Endometrial microvascular endothelial cells (primary cell): ENCODE measurements around the gene QSOX1. TPM values are rescaled to one million over a fixed set of nuclear protein-coding genes. Genes with fewer than 3 reads are reported as not detected.

Source experiments
- in situ Hi-C: cut with HindIII; loops from 2 replicates; pipeline ENCODE4 v1.10.0; 2017; ENCODE audit warnings: low sequenced_read_pairs, low pct_unique_long_range_greater_than_20kb; ENCODE audit errors: inconsistent ontology term
- total RNA-seq: library from RNA; depleted of rRNA; stranded (reverse); fragments of >200 nt; gene quantifications from one replicate; pipeline ENCODE4 v1.2.3, GENCODE V29; 2015; ENCODE audit errors: inconsistent ontology term

QSOX1 gene
- total RNA-seq, 1 donor from 2014 or later, result 518 TPM

DNA sequence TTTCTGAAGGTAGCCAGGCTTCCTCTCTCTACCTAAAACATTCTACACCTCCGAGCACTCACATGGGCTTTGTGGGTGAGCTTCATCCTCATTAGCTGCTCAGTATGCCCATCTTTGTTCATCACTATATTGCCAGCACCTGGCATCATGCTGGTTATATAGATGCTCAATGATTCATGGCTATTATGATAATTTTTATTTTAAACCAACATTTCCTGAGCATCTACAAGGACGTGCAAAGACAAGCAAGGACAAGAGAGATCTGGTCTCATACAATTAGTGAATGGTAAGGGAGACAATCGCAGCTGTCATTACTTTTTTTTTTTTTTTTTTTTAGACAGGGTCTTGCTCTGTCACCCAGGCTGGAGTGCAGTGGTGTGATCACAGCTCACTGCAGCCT, 11.3 kb upstream of the QSOX1 start:
- in situ Hi-C loops, result no loop called here

DNA sequence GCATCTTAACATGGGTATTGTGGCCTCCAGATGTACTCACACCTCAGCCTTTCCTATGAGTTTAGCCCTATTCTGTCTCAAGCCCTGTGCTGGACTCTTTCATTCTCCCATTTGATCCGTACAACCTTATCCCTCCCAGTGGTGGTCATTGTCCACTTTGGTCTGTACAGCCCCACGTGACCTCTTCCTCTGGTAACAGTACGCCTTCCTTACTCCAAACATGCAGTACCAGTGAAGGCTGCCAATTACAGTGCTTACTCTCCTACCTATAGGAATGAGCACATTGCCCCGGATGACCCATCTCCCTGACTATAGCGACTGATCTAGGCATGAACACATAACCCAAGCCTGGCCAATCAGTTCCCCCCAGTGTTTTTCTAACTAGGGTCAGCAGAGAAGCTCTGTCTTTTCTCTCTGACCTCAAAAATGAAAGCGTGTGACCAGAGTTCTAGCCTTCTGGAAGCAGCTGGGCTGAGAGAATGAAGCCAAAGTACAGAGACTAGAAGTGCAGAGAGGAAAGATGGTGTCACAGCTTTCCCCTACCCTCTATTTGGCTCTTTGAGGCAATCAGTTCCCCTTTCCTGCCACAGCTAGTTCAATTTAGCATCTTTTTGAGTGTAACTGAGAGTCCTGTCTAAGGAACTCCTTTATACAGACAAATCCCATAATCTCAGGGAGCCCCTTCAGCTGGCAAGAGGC, 9.9 kb upstream of the QSOX1 start:
- in situ Hi-C loops, result no loop called here

DNA sequence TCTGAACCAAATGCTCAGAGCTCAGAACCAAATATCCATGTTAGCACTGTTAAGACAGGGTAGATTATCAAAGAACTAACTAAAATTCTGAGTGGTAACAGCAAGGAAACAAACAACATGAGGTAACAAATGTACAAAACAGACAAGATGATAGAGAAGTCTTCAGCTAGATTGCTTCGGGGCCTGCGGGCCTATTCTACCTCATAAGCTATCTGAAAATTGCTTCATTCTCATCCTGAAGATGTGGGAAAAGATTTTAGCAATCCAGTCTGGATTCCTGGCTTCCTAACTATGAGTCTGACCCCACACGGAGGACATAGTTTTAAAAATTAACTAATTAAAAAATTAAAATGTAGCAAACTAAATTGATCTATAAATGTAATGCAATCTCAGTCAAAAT, 9.2 kb upstream of the QSOX1 start:
- in situ Hi-C loops, result no loop called here

DNA sequence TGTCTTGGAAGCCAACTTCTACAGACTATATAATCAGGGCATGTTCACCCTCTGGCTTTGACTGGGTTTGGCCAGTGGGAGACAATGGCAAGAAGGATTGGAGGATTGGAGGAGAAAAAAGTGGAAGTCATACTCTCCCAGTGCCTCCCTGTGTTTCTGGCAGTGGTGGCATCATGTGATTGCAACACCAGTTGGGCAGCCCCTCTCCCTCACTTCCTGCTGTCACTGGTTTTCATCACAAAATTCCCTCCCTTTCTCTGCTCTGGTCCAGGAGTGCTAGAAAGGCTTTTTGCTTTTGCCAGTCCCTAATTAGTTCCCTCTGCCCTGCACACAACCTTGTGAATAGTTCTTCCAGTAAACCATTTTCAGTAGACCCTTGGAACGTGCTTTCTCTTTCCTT, 3.7 kb upstream of the QSOX1 start:
- in situ Hi-C loops, result no loop called here

DNA sequence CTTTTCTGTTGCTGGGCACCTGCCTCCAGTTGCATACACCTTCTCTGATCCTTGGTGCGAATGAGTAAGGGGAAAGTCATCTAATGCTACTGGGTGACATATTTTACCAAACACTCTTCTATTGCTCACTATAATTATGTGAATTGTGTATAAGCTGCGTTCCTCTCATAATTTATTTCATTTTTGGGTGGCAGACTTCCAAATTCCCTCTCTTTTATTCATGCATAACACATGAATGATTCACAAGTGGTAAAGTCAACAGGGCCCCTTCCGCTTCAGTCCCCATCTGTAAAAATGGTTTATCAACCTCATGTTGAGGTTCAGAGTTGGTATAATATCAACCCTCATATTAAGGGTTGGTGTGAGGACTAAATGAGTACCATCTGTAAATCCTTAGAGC, 3.2 kb upstream of the QSOX1 start:
- in situ Hi-C loops, result no loop called here

DNA sequence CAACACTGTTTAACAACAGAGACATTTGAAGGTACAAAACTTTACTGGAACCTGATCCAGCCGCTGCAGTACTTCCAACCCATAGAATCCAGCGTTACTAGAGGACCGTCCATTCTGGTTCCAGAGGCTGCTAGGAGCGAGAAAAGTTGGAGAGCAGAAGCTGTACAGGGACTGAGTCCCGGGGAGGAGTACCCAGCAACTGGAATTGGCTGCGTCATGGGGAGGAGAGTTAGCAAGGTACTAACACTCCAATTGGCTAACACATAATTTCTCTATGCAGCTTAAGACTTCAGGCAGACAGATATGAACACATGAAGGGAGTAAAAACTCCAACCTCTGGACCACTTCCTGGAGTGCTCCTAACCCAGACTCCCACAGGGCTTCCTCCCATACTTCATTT, 2.1 kb upstream of the QSOX1 start:
- in situ Hi-C loops, result no loop called here

DNA sequence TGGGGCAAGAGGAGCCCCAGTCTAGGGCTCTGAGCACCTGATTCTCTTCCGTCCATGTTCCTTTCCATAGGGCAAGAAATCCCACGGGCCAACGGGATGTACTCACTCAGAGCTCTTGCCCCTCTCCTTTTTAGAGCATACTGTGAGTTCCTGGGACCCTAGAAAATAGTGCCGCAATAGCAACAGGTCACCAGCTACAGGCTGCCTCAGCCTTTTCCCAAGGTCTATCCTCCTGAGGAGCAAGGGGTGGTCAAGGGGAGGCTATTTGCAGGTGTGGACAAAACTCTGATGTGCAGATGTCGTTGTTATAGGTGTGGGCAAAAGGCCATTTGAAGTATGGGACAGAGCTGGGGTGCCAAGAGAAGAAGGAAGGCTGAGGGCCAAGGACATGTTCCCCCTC, 1.6 kb upstream of the QSOX1 start:
- in situ Hi-C loops, result no loop called here

DNA sequence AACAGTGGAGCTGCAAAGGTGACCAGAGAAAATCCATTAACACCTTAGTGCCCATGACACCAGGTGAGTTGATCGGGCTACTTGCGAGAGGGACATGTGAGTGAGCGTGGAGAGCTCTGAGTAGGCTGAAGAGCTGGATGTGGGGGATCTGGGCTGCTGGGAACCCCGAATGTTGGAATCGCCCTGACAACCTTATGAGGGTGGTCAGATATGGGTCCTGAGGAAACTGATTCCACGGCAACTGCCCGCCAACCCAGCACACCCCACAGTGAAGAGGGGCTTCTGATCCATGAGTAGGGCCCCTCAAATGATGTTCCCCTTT, 705 bp upstream of the QSOX1 start:
- in situ Hi-C loops, result no loop called here

DNA sequence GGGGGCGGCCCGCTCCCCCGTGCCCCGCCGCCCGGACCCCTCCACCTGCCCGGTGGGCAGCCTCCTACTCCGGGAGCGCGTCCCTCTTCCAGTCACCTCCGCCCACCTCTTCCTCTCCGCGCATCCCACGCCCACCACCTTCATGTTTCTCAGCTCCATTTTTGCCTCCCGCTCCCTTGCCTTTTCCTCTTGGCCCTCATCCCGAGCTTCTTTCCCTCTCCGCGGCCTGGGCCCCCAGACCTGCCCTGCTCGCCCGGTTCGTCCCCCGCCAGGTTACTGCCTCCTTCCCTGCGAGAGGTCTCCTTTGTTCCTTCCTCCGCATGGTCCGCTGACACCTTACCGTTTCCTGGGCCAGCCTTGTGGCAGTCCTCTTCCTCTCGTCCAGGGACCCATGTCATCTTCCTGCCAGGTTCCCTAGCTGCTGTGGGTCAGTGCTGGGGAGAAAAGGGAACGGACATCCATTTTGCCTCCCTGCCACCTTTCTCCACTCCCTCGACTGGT, 563 bp downstream of the QSOX1 start:
- in situ Hi-C loops, result no loop called here

DNA sequence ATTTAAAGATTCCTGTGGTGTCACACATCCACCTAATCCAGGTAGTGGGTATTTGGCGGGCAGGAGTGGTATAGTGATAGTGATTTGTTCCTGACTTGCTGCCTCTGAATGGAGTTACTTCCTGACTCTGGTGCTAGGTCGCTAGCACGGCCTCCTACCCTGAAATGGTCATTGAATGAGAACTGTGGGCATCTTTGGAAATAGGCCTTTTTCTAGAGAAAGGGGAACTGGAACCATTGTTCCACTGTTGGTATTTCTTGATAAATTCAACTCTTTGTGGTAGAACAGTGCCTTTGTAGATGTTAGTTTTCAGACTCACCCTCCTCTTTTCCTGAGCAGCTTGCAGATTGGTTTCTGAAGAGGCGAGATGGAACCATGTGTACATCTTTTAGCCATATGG, 1.5 kb downstream of the QSOX1 start:
- in situ Hi-C loops, result no loop called here

DNA sequence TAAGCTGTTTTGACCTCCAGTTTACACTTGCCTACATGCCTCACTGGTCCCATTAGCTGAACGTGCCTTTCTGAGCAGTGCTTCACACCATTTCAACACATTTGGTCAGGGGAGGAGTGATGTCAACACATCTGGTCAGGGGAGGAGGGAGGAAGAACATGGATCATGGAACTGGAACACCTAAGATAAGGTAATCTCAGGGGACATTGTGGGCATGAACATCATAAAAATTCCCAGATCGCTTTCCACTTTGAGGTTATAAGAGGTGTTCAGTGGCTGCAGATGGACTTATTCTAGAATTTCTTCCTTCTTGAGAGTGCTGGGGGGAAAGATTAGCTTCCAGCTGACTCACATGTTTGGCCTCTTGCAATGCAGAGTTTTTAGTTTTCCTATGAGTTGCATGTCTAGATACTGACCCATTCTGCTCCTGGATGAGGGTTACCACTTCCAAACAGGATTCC, 2.0 kb downstream of the QSOX1 start:
- in situ Hi-C loops, result no loop called here

DNA sequence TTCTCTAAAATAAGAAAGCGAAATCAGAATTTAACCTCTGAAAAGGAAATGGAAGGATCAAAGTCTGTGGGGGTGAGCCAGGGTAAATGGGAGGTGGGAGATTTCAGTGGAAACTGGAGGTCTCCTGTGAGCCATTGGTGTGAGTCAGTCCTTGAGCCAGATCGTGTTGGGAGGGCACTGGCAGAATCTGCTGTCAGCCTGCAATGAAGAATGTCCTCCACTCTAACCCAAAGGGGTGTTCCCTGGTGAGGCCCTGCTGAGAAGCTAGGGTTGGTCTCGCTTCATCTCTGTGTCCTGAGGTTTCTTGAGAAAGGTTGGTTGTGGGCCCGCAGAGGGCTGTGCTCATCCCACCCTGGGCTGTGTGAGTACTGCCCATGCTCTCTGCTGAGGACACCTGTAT, 2.4 kb downstream of the QSOX1 start:
- in situ Hi-C loops, result no loop called here

DNA sequence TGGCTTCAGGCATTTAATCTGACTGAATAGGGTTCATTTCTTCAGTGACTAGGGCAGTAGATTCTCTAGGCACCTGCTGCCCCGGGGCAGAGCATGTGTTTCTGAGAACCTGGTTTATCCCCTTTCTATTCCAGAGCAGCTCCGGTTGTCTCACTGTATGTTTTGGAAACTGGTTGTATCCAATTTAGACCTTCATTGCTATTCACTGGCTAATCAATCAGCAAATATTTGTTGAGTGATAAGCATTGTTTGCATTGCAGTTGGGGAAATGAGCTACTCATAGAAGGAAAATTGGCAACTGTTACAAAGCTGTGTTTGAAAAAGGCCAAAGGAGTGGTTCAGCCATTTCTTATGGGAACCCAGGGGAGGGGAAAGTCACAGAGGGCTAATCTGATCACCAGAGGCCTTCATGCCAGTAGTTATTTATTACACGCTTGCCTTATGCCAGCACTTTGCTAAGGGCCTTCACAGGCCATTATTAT, 2.9 kb downstream of the QSOX1 start:
- in situ Hi-C loops, result no loop called here

DNA sequence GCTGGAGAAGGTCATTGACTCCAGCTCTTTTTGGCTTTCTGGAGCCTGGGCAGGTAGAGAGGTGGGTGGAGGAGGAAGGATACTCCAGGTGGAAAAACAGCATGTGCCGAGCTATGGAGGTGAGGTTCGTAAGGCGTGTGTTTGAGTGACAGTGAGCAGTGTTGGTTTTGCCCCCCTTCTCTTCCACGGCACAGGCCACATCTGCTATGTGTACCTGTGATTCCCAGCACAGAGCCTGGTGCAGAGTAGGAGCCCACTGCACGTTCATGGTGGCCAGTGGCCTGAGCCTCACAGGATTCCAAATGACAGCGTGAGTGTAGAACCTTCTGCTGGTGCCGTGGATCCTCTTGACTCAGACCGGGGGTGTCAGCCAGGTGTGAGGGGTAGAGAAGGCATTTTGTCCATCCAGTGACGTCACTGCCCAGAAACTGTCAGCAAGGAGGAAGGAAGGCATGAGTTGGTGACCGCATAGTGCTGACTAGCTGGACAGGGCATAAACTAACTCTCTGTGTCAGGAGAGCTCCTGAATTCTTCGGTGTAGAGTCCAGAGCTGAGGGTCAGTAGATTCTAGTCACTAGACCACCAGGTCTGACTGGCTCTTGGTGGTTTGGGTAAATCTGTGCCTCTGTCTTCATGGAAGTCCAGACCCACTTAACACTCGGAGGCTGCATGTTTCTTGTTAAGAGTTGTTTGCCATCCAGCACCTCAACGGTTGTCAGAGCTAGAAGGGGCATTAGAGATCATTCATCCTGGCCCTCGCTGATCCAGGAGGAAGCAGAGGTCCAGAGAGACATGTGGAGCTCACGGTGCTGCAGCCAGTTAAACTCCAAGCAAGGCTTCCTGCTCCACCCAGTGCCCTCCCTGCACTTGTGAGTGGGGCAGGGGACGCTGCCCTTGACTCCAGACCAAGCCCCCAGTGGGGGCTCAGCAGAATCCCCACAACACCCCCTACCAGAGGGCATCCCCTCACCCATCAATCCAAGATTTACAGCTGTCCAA, 3.8 kb downstream of the QSOX1 start:
- in situ Hi-C loops, result no loop called here

DNA sequence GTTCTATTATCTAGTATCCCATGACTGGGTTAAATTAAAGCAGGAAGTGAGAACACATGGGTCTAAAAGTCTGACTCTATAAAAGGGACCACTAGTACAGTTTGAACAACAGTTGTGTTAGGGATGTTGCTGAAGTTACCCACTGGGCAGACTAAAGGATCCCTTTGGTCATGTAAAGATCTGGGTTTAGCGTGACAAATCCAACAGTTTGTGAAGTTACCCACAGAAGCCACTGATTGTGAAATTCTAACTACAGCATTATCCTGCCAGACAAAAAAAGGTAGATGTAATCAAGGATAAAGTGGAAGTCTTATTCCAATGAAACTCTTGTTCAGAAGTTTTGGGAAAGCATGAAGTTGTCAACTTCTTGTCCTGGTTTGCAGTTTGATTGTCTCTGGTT, 5.7 kb downstream of the QSOX1 start:
- in situ Hi-C loops, result no loop called here

DNA sequence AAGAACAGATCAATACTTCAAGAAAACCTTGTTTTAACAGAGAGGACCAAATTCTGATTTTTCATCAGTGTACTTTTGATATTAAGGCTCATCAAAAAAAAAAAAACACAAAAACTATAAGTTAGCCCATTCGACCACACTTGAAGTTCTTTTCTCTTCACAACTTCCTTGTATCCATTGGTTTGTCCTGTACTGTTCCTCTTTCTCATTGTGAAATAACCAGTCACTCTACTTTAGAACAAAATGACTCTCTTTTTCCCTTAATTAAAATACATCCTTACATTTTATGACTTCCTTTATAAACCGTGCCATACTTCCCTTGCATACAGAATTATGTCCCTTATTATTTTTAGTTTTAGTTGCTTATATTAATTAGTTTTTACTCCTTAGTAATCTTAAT, 8.4 kb downstream of the QSOX1 start:
- in situ Hi-C loops, result no loop called here

DNA sequence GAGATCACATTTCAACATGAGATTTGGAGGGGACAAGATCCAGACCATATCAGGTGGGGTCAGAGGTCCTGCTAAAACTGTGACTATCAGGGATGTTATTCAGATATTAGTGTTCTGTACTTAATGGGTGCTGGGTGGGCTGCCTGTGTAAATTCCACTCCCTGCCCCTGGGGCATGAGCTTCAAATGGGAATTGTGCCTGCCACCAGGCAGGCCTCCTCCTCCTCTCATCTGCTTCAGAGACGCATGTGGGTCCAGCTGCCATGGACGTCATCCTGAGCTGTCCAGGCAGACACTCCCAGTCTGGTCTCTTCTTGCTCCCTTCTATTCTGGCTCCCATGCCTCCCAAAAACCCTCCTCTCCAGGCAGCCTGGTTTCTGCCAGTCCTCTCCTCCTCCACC, 10.4 kb downstream of the QSOX1 start:
- in situ Hi-C loops, result no loop called here

DNA sequence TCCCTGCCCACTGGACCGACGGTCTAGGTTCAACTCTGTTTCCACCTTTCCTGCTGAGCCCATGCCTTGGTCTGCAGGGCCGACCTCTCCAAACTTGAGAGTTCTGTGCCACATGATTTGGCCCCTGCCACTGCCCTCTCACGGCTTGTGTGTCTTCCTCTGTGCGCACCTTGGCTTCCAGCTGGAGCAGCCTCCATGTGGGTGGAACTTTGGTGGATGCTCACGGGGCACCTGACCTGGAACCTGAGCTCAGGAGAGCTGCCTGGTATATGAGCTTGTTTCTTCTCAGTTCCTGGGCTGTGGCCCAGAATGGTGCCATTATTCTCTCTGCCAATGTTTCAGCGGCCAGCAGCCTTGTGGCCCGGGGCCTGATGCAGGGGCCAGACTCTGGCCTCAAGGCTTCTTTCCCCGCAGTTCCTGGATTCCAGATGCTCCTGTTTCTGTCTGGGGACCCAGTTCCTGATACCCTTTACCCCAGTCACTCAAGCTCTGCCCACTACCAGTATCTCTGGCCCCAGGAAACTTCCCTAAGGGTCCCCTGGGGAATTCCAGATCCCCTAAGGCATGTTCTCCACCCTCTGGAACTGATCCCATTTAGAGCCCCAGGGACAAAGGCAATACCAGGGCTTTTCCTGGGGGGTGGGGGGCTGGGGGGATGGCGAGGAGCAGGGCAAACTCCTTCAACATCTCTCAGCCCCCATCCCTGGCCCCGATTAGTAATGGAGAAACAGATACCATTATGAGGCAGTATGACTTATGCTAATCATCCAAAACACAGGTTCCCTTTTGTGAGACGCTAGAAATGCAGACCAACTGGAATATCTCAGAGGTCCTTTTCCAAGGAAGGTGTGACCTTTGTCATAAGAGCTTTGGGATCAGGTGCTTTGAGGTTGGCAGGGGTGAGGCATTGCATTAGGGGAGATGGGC, 11.1 kb downstream of the QSOX1 start:
- in situ Hi-C loops, result no loop called here

DNA sequence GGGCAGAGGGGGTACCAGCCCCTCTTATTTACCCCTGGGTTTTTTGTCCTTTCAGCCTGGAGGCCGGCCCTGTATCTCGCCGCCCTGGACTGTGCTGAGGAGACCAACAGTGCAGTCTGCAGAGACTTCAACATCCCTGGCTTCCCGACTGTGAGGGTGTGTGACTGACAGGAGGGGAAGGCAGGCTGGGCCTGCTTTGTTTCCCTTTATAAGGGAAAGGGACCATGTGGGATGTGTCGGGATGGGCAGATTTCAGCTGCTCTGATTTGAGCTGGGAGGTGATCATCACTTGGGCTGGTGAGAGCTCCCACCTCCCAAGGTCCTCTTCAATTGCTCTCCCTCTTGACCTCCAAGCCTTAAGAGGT, 11.7 kb downstream of the QSOX1 start:
- in situ Hi-C loops, result no loop called here
